Sigmoid colon (tissue), 3 donors: Measurements from ENCODE around the gene DTNBP1.

Source experiments
- POLR2A ChIP-seq, 2 donors: fragments of 450-650 bp; IDR thresholded peaks; one replicate each; pipeline ENCODE4 v1.6.1; 2016; ENCODE audit warnings: antibody characterized with exemption in 2 of 2, mild to moderate bottlenecking in 2 of 2, moderate library complexity in 2 of 2
- TF ChIP-seq, protein P1 (sequence below), 4 experiments: fragments of 450-650 bp in 3 of 4; fragments of 200-600 bp in 1 of 4; IDR thresholded peaks; one replicate each; pipeline ENCODE4 v1.5.1; 2016 to 2019; ENCODE audit warnings: antibody characterized with exemption in 4 of 4, mild to moderate bottlenecking in 3 of 4, moderate library complexity in 2 of 4

DNA sequence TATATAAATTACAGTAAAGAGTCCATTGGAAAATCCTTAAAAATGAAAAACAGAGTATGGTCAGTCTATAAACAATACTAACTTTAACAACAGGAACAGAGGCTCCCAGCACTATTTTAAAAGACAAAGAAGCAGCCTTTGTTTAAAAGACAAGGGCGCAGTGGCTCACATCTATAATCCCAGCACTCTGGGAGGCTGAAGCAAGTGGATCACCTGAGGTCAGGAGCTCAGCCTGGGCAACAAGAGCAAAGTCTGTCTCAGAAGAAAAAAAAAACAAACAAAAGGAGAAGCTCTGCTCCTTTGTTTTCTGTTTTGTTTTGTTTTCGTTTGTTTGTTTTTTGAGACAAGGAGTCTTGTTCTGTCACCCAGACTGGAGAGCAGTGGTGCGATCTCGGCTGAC is 89.4 kb downstream of the DTNBP1 start:
- TF ChIP-seq, protein P1, sequence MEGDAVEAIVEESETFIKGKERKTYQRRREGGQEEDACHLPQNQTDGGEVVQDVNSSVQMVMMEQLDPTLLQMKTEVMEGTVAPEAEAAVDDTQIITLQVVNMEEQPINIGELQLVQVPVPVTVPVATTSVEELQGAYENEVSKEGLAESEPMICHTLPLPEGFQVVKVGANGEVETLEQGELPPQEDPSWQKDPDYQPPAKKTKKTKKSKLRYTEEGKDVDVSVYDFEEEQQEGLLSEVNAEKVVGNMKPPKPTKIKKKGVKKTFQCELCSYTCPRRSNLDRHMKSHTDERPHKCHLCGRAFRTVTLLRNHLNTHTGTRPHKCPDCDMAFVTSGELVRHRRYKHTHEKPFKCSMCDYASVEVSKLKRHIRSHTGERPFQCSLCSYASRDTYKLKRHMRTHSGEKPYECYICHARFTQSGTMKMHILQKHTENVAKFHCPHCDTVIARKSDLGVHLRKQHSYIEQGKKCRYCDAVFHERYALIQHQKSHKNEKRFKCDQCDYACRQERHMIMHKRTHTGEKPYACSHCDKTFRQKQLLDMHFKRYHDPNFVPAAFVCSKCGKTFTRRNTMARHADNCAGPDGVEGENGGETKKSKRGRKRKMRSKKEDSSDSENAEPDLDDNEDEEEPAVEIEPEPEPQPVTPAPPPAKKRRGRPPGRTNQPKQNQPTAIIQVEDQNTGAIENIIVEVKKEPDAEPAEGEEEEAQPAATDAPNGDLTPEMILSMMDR (IDR thresholded peaks at IDR 0.05), result no peak
- no peak for TF ChIP-seq POLR2A (IDR thresholded peaks at IDR 0.05)
